Epithelial cell of esophagus (primary cell): ENCODE results near the gene RAX2.

Experiments used
- DNase-seq: peaks from one replicate; pipeline ENCODE4 v3.0.0; 2010; ENCODE audit warnings: low read depth
- H3K4me3 ChIP-seq: 2 replicates; pipeline ENCODE4 v1.5.1; 2011; ENCODE audit warnings: mild to moderate bottlenecking, low read length, control low read depth
- CTCF ChIP-seq: IDR thresholded peaks from 2 replicates; pipeline ENCODE4 v1.5.1; 2011; ENCODE audit warnings: low read depth, mild to moderate bottlenecking, low read length, control low read depth, inconsistent platforms; ENCODE audit not compliant: insufficient read depth; ENCODE audit errors: missing control alignments

The RAX2 gene

GRCh38 chr19:3771000-3771905 lies 775 bp downstream of the RAX2 start:
- DNase-seq: no peak
- no peak overlapping the region for H3K4me3 ChIP-seq
- no peak for TF ChIP-seq CTCF

- no peak for DNase-seq
- no peak overlapping the region for H3K4me3 ChIP-seq
- no peak for TF ChIP-seq CTCF
Measured at GRCh38 chr19:3770136-3770999, 1.7 kb downstream of the RAX2 start.

- DNase-seq: no peak
- no peak for TF ChIP-seq CTCF
- no peak overlapping the region for H3K4me3 ChIP-seq
Measured at GRCh38 chr19:3769494-3769893, 2.5 kb downstream of the RAX2 start.

- H3K4me3 ChIP-seq: no peak overlapping the region
- no peak for DNase-seq
- no peak for TF ChIP-seq CTCF
Measured at GRCh38 chr19:3768748-3769099, 3.3 kb downstream of the RAX2 start.

- TF ChIP-seq CTCF: no peak
- no peak for DNase-seq
- H3K4me3 ChIP-seq: no peak overlapping the region
Measured at GRCh38 chr19:3768015-3768747, 3.8 kb downstream of the RAX2 start.

GRCh38 chr19:3767050-3767449 lies 5.0 kb downstream of the RAX2 start:
- no peak for DNase-seq
- H3K4me3 ChIP-seq: no peak overlapping the region
- TF ChIP-seq CTCF: no peak
